B cell (primary cell): ENCODE results near the gene CYS1. TPM values are rescaled to one million over a fixed set of nuclear protein-coding genes. Genes with fewer than 3 reads are reported as not detected.
"Not testable (repeated sequence)": the region's sequence is repeated elsewhere in the genome, so short reads cannot be mapped to it uniquely, and the experiment has no call there.

ENCODE experiments used
- ATAC-seq: fragments of 200-7000 bp; cut with Tn5 transposase; one replicate; pipeline ENCODE4 v1.10.0; 2021; ENCODE audit warnings: low read depth, mild to moderate bottlenecking, moderate number of reproducible peaks, moderate library complexity
- CTCF ChIA-PET: fragments of 350-600 bp; sonication (Branson Sonifier 250); formaldehyde crosslinking; loops from one replicate; lab custom pipeline; 2021; ENCODE audit warnings: antibody characterized with exemption, inconsistent platforms; lab: Charles Lee
- POLR2A ChIA-PET: fragments of 350-600 bp; sonication (Branson Sonifier 250); formaldehyde crosslinking; loops from one replicate; lab custom pipeline; 2021; ENCODE audit warnings: antibody characterized with exemption; lab: Charles Lee
- DNase-seq: peaks from one replicate; pipeline ENCODE4 v3.0.0; 2013
- H2AFZ ChIP-seq: 2 replicates; pipeline ENCODE4 v1.6.1; 2012; ENCODE audit warnings: mild to moderate bottlenecking, low read depth, low read length; ENCODE audit not compliant: insufficient read depth, poor library complexity, severe bottlenecking
- H3K27ac ChIP-seq, 2 donors: 1 replicate in 1 of 2; 2 replicates in 1 of 2; pipeline ENCODE4 v1.5.1; 2012 to 2013; ENCODE audit warnings: low read length in 2 of 2, mild to moderate bottlenecking in 2 of 2, moderate library complexity in 1 of 2
- H3K27me3 ChIP-seq, 4 experiments: fragments of 200-600 bp in 1 of 4; sonication (generic) in 1 of 4; replicated peaks in 1 of 4; 1 replicate in 2 of 4; 2 replicates in 2 of 4; pipeline versions ENCODE4 v1.6.1 to v1.7.0; 2013 to 2016; ENCODE audit warnings: low read length in 3 of 4, mild to moderate bottlenecking in 2 of 4, mixed read lengths in 1 of 4, moderate library complexity in 1 of 4; ENCODE audit not compliant: insufficient read depth in 4 of 4, control insufficient read depth in 3 of 4; ENCODE audit errors: control extremely low read depth in 1 of 4
- H3K36me3 ChIP-seq, 2 experiments: replicated peaks in 1 of 2; 1 replicate in 1 of 2; 2 replicates in 1 of 2; pipeline versions ENCODE4 v1.6.1 to v1.7.1; 2013; ENCODE audit warnings: low read length in 1 of 2; ENCODE audit not compliant: insufficient read depth in 2 of 2, control insufficient read depth in 1 of 2; ENCODE audit errors: control extremely low read depth in 1 of 2, extremely low read depth in 1 of 2
- H3K4me1 ChIP-seq, 2 donors: fragments of 200-600 bp in 1 of 2; sonication (generic) in 1 of 2; 1 replicate in 1 of 2; 2 replicates in 1 of 2; pipeline versions ENCODE4 v1.5.1 to v1.6.1; 2013 to 2017; ENCODE audit warnings: low read length in 2 of 2; ENCODE audit not compliant: control insufficient read depth in 2 of 2, insufficient read depth in 2 of 2
- H3K4me2 ChIP-seq: replicated peaks from 2 replicates; pipeline ENCODE3; 2012; ENCODE audit warnings: mild to moderate bottlenecking, low read depth, low read length; ENCODE audit not compliant: poor library complexity, severe bottlenecking
- H3K4me3 ChIP-seq, 5 experiments: fragments of 200-600 bp in 1 of 5; sonication (generic) in 1 of 5; 1 replicate in 3 of 5; 2 replicates in 2 of 5; pipeline versions ENCODE4 v1.5.1 to v1.7.0; 2011 to 2016; ENCODE audit warnings: low read length in 4 of 5, mild to moderate bottlenecking in 4 of 5, low read depth in 2 of 5, control low read depth in 1 of 5, moderate library complexity in 1 of 5; ENCODE audit not compliant: insufficient read depth in 1 of 5; ENCODE audit errors: control extremely low read depth in 1 of 5, extremely low read depth in 1 of 5
- H3K79me2 ChIP-seq: fragments of 200-600 bp; sonication (generic); one replicate; pipeline ENCODE4 v1.6.0; 2016; ENCODE audit warnings: low read length; ENCODE audit not compliant: control insufficient read depth, insufficient read depth
- H3K9ac ChIP-seq: fragments of 200-600 bp; sonication (generic); 2 replicates; pipeline ENCODE4 v1.6.1; 2017; ENCODE audit warnings: mild to moderate bottlenecking, low read length, moderate library complexity
- H3K9me3 ChIP-seq, 3 donors: one replicate each; pipeline versions ENCODE4 v1.6.1 to v1.7.1; 2013; ENCODE audit warnings: low read length in 2 of 3; ENCODE audit not compliant: control insufficient read depth in 2 of 3, insufficient read depth in 1 of 3; ENCODE audit errors: control extremely low read depth in 1 of 3
- H4K20me1 ChIP-seq: 2 replicates; pipeline ENCODE4 v1.6.0; 2012; ENCODE audit warnings: mild to moderate bottlenecking, low read length; ENCODE audit not compliant: insufficient read depth, control insufficient read depth, poor library complexity, severe bottlenecking
- H3K27ac Mint-ChIP-seq: one replicate; pipeline ENCODE4 v1.8.0; 2021; ENCODE audit warnings: mixed read lengths
- H3K27me3 Mint-ChIP-seq: one replicate; pipeline ENCODE4 v1.8.0; 2021; ENCODE audit warnings: mixed read lengths
- H3K4me1 Mint-ChIP-seq: one replicate; pipeline ENCODE4 v1.8.0; 2021; ENCODE audit warnings: mixed read lengths
- H3K4me3 Mint-ChIP-seq: one replicate; pipeline ENCODE4 v1.8.0; 2021; ENCODE audit warnings: mixed read lengths
- H3K9me3 Mint-ChIP-seq: one replicate; pipeline ENCODE4 v1.8.0; 2022; ENCODE audit warnings: mixed read lengths; ENCODE audit not compliant: insufficient read depth
- CTCF ChIP-seq: fragments of 200-600 bp; IDR thresholded peaks from one replicate; pipeline ENCODE4 v1.8.0; 2022; ENCODE audit warnings: antibody characterized with exemption, mild to moderate bottlenecking
- EZH2 ChIP-seq: IDR thresholded peaks from 2 replicates; pipeline ENCODE4 v1.6.1; 2012; ENCODE audit warnings: borderline replicate concordance, low read depth, mild to moderate bottlenecking, moderate library complexity, low read length; ENCODE audit not compliant: insufficient read depth, poor library complexity, severe bottlenecking
- intact Hi-C: fragments of 100-400 bp; cut with micrococcal nuclease; formaldehyde crosslinking; loops from one replicate; pipeline ENCODE4 v1.10.0; 2022
- polyA plus RNA-seq: library from polyadenylated mRNA; depleted of rRNA; stranded (reverse); fragments of >200 nt; gene quantifications from 2 replicates; pipeline ENCODE4 v1.2.3, GENCODE V29; 2012
- total RNA-seq, 2 donors: library from RNA; stranded (reverse); fragments of 120-200 nt in 1 of 2; gene quantifications; 1 replicate in 1 of 2; 2 replicates in 1 of 2; pipeline versions ENCODE4 v1.2.3 to v1.2.4, GENCODE V29; 2013 to 2022

CYS1 gene
- total and polyA plus RNA-seq, 2 donors (not counting 1 experiment from before 2014, with no cell fraction given) = not detected

GRCh38 chr2:10109311-10109710 lies 29.1 kb upstream of the CYS1 start:
- Histone ChIP-seq H3K27me3 (no peaks in the 10 kb centered on the region), H3K27ac (no peak overlapping the region), H3K4me2 (no peak overlapping the region), H3K79me2 (no peaks in the 10 kb centered on the region), H3K9me3 (peaks cover 0 to 16% (median 0%) of the 10 kb centered on the region in 3 donors), H2AFZ (no peak overlapping the region), H3K9ac (no peak overlapping the region), H3K36me3 (no peaks in the 10 kb centered on the region), H4K20me1 (no peaks in the 10 kb centered on the region), H3K4me3 (no peak overlapping the region), H3K4me1 (no peaks in the 10 kb centered on the region)
- ChIA-PET POLR2A (interaction anchor here (0.6 kb wide), 1 partner anchor 432 kb away, joined by 3 read pairs; no protein-coding TSS in a partner anchor), CTCF (interaction anchor here (3.2 kb wide), 1 partner anchor 36 kb away, joined by 10 read pairs; no protein-coding TSS in a partner anchor)
- Mint-ChIP-seq H3K4me1 (no peaks in the 10 kb centered on the region), H3K27me3 (no peaks in the 10 kb centered on the region), H3K27ac (no peak overlapping the region), H3K9me3 (no peaks in the 10 kb centered on the region), H3K4me3 (no peak overlapping the region)
- no peak for DNase-seq
- no peak for TF ChIP-seq EZH2
- no peak for TF ChIP-seq CTCF
- intact Hi-C loops = no loop called here
- ATAC-seq = no peak

- H3K9ac ChIP-seq, H3K9me3 Mint-ChIP-seq, DNase-seq, H3K36me3 ChIP-seq, H3K4me1 ChIP-seq, H3K27me3 ChIP-seq, ATAC-seq, POLR2A ChIA-PET, H4K20me1 ChIP-seq, H3K4me1 Mint-ChIP-seq, H2AFZ ChIP-seq, H3K27ac ChIP-seq, H3K27me3 Mint-ChIP-seq, H3K4me3 ChIP-seq, H3K4me2 ChIP-seq, intact Hi-C loops, H3K79me2 ChIP-seq, H3K4me3 Mint-ChIP-seq, H3K27ac Mint-ChIP-seq: not testable (repeated sequence)
- H3K9me3 ChIP-seq = peaks cover 0 to 16% (median 0%) of the 10 kb centered on the region in 3 donors
- CTCF ChIA-PET = interaction anchor here (6.0 kb wide), 1 partner anchor 32 kb away, joined by 24 read pairs; no protein-coding TSS in a partner anchor
Measured at GRCh38 chr2:10104906-10105305, 24.7 kb upstream of the CYS1 start.
